Measurements from ENCODE around the gene SP1. TPM values are rescaled to one million over a fixed set of nuclear protein-coding genes. Genes with fewer than 3 reads are reported as not detected.

Gene SP1
- total and polyA plus RNA-seq, 10 donors = 9.1 to 92.8 (median 84.1) TPM

- intact Hi-C loops (cut with DNase I; ENCODE audit: low total_unique reads) = loop anchor here (10.0 kb wide), 1 partner anchor 48 kb away; the partner anchor contains the start of genes NPFF and TARBP2
Measured at GRCh38 chr12:53456654-53457366, 76.8 kb downstream of the SP1 start.

GRCh38 chr12:53459097-53459496 lies 79.1 kb downstream of the SP1 start:
- intact Hi-C loops (cut with DNase I; ENCODE audit: low total_unique reads) = loop anchor here (10.0 kb wide), 1 partner anchor 46 kb away; the partner anchor contains the start of genes NPFF and TARBP2
- H3K36me3 ChIP-seq = peaks cover 15 to 100% (median 99%) of the 10 kb centered on the region in 6 donors
- 80 to 85% (median 82%) methylated on average over 4 of the region's 4 CpGs for WGBS, 5 donors

More at GRCh38 chr12:53456654-53457366, 76.8 kb downstream of the SP1 start:
- Histone ChIP-seq H3K9me3 (no peaks in the 10 kb centered on the region), H3K4me1 (peaks cover 25 to 79% (median 45%) of the 10 kb centered on the region in 6 donors), H3K27me3 (replicated peaks in 1 of 7) (no peaks in the 10 kb centered on the region), H3K4me3 (no peak overlapping the region), H3K36me3 (peaks cover 15 to 86% (median 76%) of the 10 kb centered on the region in 6 donors), H3K27ac (no peak overlapping the region)
- no peak for TF ChIP-seq CTCF (IDR thresholded peaks at IDR 0.05 in 8 of 11, conservative IDR thresholded peaks at IDR 0.05 in 3 of 11)
- TF ChIP-seq POLR2AphosphoS5 (IDR thresholded peaks at IDR 0.05) = no peak
- TF ChIP-seq POLR2A (IDR thresholded peaks at IDR 0.05) = no peak
- DNase-seq = no peak
- WGBS, 5 donors = 78 to 88% (median 84%) methylated on average over 6 of the region's 6 CpGs

GRCh38 chr12:53461059-53461458 lies 81.1 kb downstream of the SP1 start:
- intact Hi-C loops (cut with DNase I; ENCODE audit: low total_unique reads) = no loop called here
- Histone ChIP-seq H3K4me1 (peaks cover 3 to 87% (median 37%) of the 10 kb centered on the region in 6 donors), H3K9me3 (no peaks in the 10 kb centered on the region), H3K27ac (no peak overlapping the region), H3K4me3 (no peak overlapping the region), H3K36me3 (peaks cover 10 to 100% (median 100%) of the 10 kb centered on the region in 6 donors), H3K27me3 (replicated peaks in 1 of 7) (no peaks in the 10 kb centered on the region)
- no peak for TF ChIP-seq CTCF (IDR thresholded peaks at IDR 0.05 in 8 of 11, conservative IDR thresholded peaks at IDR 0.05 in 3 of 11)
- TF ChIP-seq POLR2AphosphoS5 (IDR thresholded peaks at IDR 0.05) = no peak
- no peak for TF ChIP-seq POLR2A (IDR thresholded peaks at IDR 0.05)
- DNase-seq = no peak
- WGBS, 5 donors = 80 to 90% (median 85%) methylated on average over 3 of the region's 3 CpGs

More at GRCh38 chr12:53459097-53459496, 79.1 kb downstream of the SP1 start:
- Histone ChIP-seq H3K27ac (no peak overlapping the region), H3K9me3 (no peaks in the 10 kb centered on the region), H3K4me1 (peaks cover 16 to 87% (median 43%) of the 10 kb centered on the region in 6 donors), H3K4me3 (no peak overlapping the region), H3K27me3 (replicated peaks in 1 of 7) (no peaks in the 10 kb centered on the region)
- TF ChIP-seq POLR2AphosphoS5 (IDR thresholded peaks at IDR 0.05) (no peak), POLR2A (IDR thresholded peaks at IDR 0.05) (no peak), CTCF (IDR thresholded peaks at IDR 0.05 in 8 of 11, conservative IDR thresholded peaks at IDR 0.05 in 3 of 11) (no peak)
- DNase-seq = no peak

DNA sequence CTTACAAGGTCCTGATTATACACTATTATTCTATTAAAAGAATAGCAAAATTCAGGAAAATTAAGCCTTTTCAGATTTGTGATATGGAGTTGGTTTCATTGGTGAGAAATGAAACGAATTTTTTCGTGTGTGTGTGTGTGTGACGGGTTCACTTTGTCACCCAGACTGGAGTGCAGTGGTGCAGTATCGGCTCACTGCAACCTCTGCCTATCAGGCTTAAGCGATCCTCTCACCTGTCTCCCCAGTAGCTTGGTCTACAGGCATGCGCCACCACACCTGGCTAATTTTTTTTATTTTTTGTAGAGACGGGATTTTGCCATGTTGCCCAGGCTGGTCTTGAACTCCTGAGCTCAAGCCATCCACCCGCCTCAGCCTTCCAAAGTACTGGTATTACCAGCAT lies 81.6 kb downstream of the SP1 start:
- no peak overlapping the region for H3K27ac ChIP-seq

More for the DNA sequence above, 81.6 kb downstream of the SP1 start:
- Histone ChIP-seq H3K4me3 (no peak overlapping the region), H3K9me3 (no peaks in the 10 kb centered on the region), H3K36me3 (peaks cover 7 to 100% (median 100%) of the 10 kb centered on the region in 6 donors), H3K27me3 (replicated peaks in 1 of 7) (no peaks in the 10 kb centered on the region), H3K4me1 (peaks cover 3 to 87% (median 35%) of the 10 kb centered on the region in 6 donors)
- no peak for DNase-seq
- 89 to 90% (median 90%) methylated on average over 8 of the region's 8 CpGs for WGBS, 5 donors
- intact Hi-C loops (cut with DNase I; ENCODE audit: low total_unique reads) = no loop called here
- TF ChIP-seq POLR2AphosphoS5 (IDR thresholded peaks at IDR 0.05) = peak in 1 of 3 donors; percentile 30
- no peak for TF ChIP-seq CTCF (IDR thresholded peaks at IDR 0.05 in 8 of 11, conservative IDR thresholded peaks at IDR 0.05 in 3 of 11)
- TF ChIP-seq POLR2A (IDR thresholded peaks at IDR 0.05) = no peak
